ENCODE results near the gene TDRD10. TPM values are rescaled to one million over a fixed set of nuclear protein-coding genes. Genes with fewer than 3 reads are reported as not detected.
A peak's percentile ranks its signal among the peaks of the same experiment; 100 is the strongest.

TDRD10 gene
- total RNA-seq, 1 donor from 2014 or later = not detected

DNA sequence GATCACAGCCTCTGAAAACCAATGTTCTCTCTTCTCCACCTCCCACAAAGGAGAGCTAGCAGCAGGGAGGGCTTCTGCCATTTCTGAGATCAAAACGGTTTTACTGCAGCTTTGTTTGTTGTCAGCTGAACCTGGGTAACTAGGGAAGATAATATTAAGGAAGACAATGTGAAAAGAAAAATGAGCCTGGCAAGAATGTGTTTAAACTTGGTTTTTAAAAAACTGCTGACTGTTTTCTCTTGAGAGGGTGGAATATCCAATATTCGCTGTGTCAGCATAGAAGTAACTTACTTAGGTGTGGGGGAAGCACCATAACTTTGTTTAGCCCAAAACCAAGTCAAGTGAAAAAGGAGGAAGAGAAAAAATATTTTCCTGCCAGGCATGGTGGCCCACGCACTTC, 35.8 kb upstream of the TDRD10 start:
- Mint-ChIP-seq H3K4me1 (ENCODE audit: unreplicated experiment) (peaks cover 39% of the 10 kb centered on the region), H3K4me3 (ENCODE audit: unreplicated experiment) (no peak overlapping the region), H3K36me3 (ENCODE audit: unreplicated experiment) (peaks cover 15% of the 10 kb centered on the region), H3K27me3 (ENCODE audit: unreplicated experiment) (no peaks in the 10 kb centered on the region), H3K27ac (ENCODE audit: unreplicated experiment) (peak overlapping the region; percentile 70), H3K9me3 (ENCODE audit: unreplicated experiment) (no peaks in the 10 kb centered on the region)
- DNase-seq (ENCODE audit: extremely low spot score, unreplicated experiment) = no peak
- TF ChIP-seq, protein P1, sequence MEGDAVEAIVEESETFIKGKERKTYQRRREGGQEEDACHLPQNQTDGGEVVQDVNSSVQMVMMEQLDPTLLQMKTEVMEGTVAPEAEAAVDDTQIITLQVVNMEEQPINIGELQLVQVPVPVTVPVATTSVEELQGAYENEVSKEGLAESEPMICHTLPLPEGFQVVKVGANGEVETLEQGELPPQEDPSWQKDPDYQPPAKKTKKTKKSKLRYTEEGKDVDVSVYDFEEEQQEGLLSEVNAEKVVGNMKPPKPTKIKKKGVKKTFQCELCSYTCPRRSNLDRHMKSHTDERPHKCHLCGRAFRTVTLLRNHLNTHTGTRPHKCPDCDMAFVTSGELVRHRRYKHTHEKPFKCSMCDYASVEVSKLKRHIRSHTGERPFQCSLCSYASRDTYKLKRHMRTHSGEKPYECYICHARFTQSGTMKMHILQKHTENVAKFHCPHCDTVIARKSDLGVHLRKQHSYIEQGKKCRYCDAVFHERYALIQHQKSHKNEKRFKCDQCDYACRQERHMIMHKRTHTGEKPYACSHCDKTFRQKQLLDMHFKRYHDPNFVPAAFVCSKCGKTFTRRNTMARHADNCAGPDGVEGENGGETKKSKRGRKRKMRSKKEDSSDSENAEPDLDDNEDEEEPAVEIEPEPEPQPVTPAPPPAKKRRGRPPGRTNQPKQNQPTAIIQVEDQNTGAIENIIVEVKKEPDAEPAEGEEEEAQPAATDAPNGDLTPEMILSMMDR (IDR thresholded peaks at IDR 0.05) = no peak

DNA sequence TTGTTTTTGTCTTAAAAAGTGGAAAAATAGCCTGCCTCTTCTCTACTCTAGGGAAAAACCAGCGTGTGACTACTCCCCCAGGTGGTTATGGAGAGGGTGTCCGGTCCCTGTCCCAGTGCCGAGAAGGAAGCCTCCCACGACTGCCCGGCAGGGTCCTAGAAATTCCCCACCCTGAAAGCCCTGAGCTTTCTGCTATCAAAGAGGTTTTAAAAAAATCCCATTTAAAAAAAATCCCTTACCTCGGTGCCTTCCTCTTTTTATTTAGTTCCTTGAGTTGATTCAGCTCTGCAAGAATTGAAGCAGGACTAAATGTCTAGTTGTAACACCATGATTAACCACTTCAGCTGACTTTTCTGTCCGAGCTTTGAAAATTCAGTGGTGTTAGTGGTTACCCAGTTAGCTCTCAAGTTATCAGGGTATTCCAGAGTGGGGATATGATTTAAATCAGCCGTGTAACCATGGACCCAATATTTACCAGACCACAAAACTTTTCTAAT, 35.0 kb upstream of the TDRD10 start:
- no peak overlapping the region for H3K4me3 Mint-ChIP-seq (ENCODE audit: unreplicated experiment)
- no peaks in the 10 kb centered on the region for H3K27me3 Mint-ChIP-seq (ENCODE audit: unreplicated experiment)
- TF ChIP-seq, protein P1 (IDR thresholded peaks at IDR 0.05) = peak; percentile 50
- DNase-seq (ENCODE audit: extremely low spot score, unreplicated experiment) = no peak
- no peaks in the 10 kb centered on the region for H3K9me3 Mint-ChIP-seq (ENCODE audit: unreplicated experiment)
- peaks cover 13% of the 10 kb centered on the region for H3K36me3 Mint-ChIP-seq (ENCODE audit: unreplicated experiment)
- peaks cover 38% of the 10 kb centered on the region for H3K4me1 Mint-ChIP-seq (ENCODE audit: unreplicated experiment)
- H3K27ac Mint-ChIP-seq (ENCODE audit: unreplicated experiment) = peak overlapping the region; percentile 14

DNA sequence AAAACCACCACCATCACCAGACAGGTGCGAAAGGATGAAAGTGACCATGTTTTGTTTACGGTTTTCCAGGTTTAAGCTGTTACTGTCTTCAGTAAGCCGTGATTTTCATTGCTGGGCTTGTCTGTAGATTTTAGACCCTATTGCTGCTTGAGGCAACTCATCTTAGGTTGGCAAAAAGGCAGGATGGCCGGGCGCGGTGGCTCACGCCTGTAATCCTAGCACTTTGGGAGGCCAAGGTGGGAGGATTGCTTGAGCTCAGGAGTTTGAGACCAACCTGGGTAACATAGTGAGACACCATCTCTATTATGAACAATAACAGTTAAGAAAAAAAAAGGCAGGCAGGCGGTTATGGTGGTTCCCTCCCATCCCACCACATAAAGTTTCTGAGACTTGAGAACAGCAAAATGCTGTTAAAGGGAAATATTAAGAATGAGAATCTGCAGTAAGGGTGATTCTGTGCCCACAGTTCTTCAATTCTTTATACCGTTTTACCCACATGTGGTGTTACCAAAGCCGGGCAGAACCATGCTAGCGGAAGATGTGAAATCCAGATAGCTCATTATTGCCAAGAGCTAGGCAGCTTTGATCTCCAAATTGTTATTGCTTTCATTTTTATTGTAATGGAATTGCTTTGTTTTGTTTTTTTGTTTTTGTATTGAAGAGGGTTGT, 34.5 kb upstream of the TDRD10 start:
- H3K27ac Mint-ChIP-seq (ENCODE audit: unreplicated experiment) = no peak overlapping the region
- H3K4me3 Mint-ChIP-seq (ENCODE audit: unreplicated experiment) = no peak overlapping the region
- TF ChIP-seq, protein P1 (IDR thresholded peaks at IDR 0.05) = no peak

DNA sequence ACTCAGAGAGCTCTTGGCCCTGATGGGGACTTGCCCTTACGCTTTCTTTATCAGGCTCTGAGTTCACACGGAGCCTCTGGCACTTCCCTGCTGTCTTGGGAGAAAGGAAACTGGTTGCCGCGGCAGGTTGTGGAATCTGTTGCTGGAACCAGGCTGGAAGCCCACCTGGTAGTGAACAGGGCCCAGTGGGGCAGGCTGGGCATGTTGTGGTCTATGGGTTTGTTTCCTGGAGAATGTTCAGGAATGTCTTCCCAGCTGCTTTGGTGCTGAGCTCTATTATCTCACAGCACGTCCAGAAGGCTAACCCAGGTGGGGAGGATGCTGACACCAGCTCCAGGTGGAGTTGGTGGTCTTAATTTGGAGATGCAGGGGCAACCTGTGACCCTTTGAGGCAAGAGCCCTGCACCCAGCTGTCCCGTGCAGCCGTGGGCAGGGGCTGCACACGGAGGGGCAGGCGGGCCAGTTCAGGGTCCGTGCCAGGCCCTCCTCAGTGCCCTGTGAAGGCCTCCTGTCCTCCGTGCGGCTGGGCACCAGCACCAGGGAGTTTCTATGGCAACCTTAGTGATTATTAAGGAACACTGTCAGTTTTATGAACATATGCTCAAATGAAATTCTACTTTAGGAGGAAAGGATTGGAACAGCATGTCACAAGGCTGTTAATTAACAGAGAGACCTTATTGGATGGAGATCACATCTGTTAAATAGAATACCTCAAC, 33.3 kb upstream of the TDRD10 start:
- H3K27ac Mint-ChIP-seq (ENCODE audit: unreplicated experiment) = no peak overlapping the region
- H3K27me3 Mint-ChIP-seq (ENCODE audit: unreplicated experiment) = no peaks in the 10 kb centered on the region
- no peak for DNase-seq (ENCODE audit: extremely low spot score, unreplicated experiment)
- peaks cover 26% of the 10 kb centered on the region for H3K4me1 Mint-ChIP-seq (ENCODE audit: unreplicated experiment)
- H3K4me3 Mint-ChIP-seq (ENCODE audit: unreplicated experiment) = no peak overlapping the region
- TF ChIP-seq, protein P1 (IDR thresholded peaks at IDR 0.05) = no peak
- H3K9me3 Mint-ChIP-seq (ENCODE audit: unreplicated experiment) = no peaks in the 10 kb centered on the region
- peaks cover 8% of the 10 kb centered on the region for H3K36me3 Mint-ChIP-seq (ENCODE audit: unreplicated experiment)

More for the DNA sequence above, 34.5 kb upstream of the TDRD10 start:
- Mint-ChIP-seq H3K27me3 (ENCODE audit: unreplicated experiment) (no peaks in the 10 kb centered on the region), H3K9me3 (ENCODE audit: unreplicated experiment) (no peaks in the 10 kb centered on the region), H3K4me1 (ENCODE audit: unreplicated experiment) (peaks cover 35% of the 10 kb centered on the region), H3K36me3 (ENCODE audit: unreplicated experiment) (peaks cover 10% of the 10 kb centered on the region)
- DNase-seq (ENCODE audit: extremely low spot score, unreplicated experiment) = no peak

All from osteocyte (in vitro differentiated cells).